Measurements from ENCODE around the gene CDH13.

DNA sequence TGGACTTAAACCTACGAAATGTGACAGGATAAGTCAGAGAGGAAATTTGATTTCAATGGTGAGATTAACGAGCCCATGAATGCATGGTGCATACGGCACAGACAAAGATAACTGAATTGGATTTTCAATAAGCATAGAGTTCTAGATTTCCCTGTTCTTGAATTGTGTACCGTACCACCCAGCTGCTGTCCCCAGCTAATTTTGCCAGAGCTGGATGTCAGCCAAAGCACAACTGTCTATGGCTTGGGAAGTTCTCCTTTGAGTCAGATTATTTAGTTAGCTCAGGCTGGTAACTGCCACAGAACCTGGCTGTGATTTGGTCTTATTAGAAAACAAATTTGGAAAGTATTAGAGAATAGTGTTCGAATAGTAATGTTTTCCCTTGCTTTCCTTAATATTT is 143.1 kb downstream of the CDH13 start:
- TF ChIP-seq CCAR2 (IDR thresholded peaks at IDR 0.05; ENCODE audit: low read depth, low read length), result no peak
- TF ChIP-seq POLR2A (conservative IDR thresholded peaks at IDR 0.05), result no peak
- TF ChIP-seq, protein P1, sequence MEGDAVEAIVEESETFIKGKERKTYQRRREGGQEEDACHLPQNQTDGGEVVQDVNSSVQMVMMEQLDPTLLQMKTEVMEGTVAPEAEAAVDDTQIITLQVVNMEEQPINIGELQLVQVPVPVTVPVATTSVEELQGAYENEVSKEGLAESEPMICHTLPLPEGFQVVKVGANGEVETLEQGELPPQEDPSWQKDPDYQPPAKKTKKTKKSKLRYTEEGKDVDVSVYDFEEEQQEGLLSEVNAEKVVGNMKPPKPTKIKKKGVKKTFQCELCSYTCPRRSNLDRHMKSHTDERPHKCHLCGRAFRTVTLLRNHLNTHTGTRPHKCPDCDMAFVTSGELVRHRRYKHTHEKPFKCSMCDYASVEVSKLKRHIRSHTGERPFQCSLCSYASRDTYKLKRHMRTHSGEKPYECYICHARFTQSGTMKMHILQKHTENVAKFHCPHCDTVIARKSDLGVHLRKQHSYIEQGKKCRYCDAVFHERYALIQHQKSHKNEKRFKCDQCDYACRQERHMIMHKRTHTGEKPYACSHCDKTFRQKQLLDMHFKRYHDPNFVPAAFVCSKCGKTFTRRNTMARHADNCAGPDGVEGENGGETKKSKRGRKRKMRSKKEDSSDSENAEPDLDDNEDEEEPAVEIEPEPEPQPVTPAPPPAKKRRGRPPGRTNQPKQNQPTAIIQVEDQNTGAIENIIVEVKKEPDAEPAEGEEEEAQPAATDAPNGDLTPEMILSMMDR (IDR thresholded peaks at IDR 0.05 in 2 of 3, conservative IDR thresholded peaks at IDR 0.05 in 1 of 3; ENCODE audit: insufficient read depth in 2 of 3, low read depth in 1 of 3, low read length in 3 of 3), result no peak
- TF ChIP-seq RAD21 (CRISPR knock-in tag; conservative IDR thresholded peaks at IDR 0.05 in 1 of 2, IDR thresholded peaks at IDR 0.05 in 1 of 2), result no peak
- no peak for TF ChIP-seq ZNF586 (CRISPR knock-in tag; conservative IDR thresholded peaks at IDR 0.05)
- no peak for TF ChIP-seq KAT2B (IDR thresholded peaks at IDR 0.05; ENCODE audit: low read depth, low read length)
- TF ChIP-seq, protein P2, sequence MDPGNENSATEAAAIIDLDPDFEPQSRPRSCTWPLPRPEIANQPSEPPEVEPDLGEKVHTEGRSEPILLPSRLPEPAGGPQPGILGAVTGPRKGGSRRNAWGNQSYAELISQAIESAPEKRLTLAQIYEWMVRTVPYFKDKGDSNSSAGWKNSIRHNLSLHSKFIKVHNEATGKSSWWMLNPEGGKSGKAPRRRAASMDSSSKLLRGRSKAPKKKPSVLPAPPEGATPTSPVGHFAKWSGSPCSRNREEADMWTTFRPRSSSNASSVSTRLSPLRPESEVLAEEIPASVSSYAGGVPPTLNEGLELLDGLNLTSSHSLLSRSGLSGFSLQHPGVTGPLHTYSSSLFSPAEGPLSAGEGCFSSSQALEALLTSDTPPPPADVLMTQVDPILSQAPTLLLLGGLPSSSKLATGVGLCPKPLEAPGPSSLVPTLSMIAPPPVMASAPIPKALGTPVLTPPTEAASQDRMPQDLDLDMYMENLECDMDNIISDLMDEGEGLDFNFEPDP (CRISPR knock-in tag; IDR thresholded peaks at IDR 0.05), result no peak
- TF ChIP-seq MXI1 (IDR thresholded peaks at IDR 0.05; ENCODE audit: low read depth, low read length), result no peak
- no peak for TF ChIP-seq SAP30 (IDR thresholded peaks at IDR 0.05; ENCODE audit: borderline replicate concordance, insufficient read depth, low read depth, low read length, poor library complexity, severe bottlenecking)
- no peak for TF ChIP-seq CLOCK (CRISPR knock-in tag; IDR thresholded peaks at IDR 0.05; ENCODE audit: borderline replicate concordance)
- TF ChIP-seq EZH2 (IDR thresholded peaks at IDR 0.05; ENCODE audit: borderline replicate concordance, low read depth, low read length), result no peak
- TF ChIP-seq NR2C2 (CRISPR knock-in tag; IDR thresholded peaks at IDR 0.05), result no peak
- no peak for TF ChIP-seq NR2C2 (tag; IDR thresholded peaks at IDR 0.05)
- no peak for TF ChIP-seq CUX1 (CRISPR knock-in tag; IDR thresholded peaks at IDR 0.05)
- no peak for TF ChIP-seq KDM4B (IDR thresholded peaks at IDR 0.05; ENCODE audit: borderline replicate concordance in 2 of 2, low read depth in 1 of 2)

Data from K562 (cell line).